HG03565 (cell line): Measurements from ENCODE around the gene CDC42EP5.
A peak's percentile ranks its signal among the peaks of the same experiment; 100 is the strongest.
"Not testable (repeated sequence)": the region's sequence is repeated elsewhere in the genome, so short reads cannot be mapped to it uniquely, and the experiment has no call there.

Source experiments
- ATAC-seq: cut with Tn5 transposase; IDR thresholded peaks from one replicate; pipeline ENCODE4 v1.9.1; 2021; ENCODE audit warnings: mild to moderate bottlenecking, moderate library complexity; ENCODE audit not compliant: unreplicated experiment

CDC42EP5 gene

GRCh38 chr19:54449701-54450069 lies 23.4 kb downstream of the CDC42EP5 start:
- ATAC-seq, result no peak

GRCh38 chr19:54448774-54449700 lies 24.1 kb downstream of the CDC42EP5 start, which contains the start of gene LENG8:
Gene LENG8, plus strand, starts transcription at chr19:54449199. Its CDS starts 2,146 bp downstream, at chr19:54451345.
- peak; percentile 81 for ATAC-seq

GRCh38 chr19:54448040-54448773 lies 24.9 kb downstream of the CDC42EP5 start:
- ATAC-seq, result no peak

- not testable (repeated sequence) for ATAC-seq
Measured at GRCh38 chr19:54446349-54446748, 26.7 kb downstream of the CDC42EP5 start.

GRCh38 chr19:54444737-54445136 lies 28.4 kb downstream of the CDC42EP5 start:
- ATAC-seq, result no peak

GRCh38 chr19:54440641-54441040 lies 32.5 kb downstream of the CDC42EP5 start:
- ATAC-seq, result no peak

- no peak for ATAC-seq
Measured at GRCh38 chr19:54439174-54439851, 33.8 kb downstream of the CDC42EP5 start.

- no peak for ATAC-seq
Measured at GRCh38 chr19:54436628-54437252, 36.4 kb downstream of the CDC42EP5 start.

GRCh38 chr19:54436031-54436523 lies 37.0 kb downstream of the CDC42EP5 start:
- no peak for ATAC-seq

- ATAC-seq, result no peak
Measured at GRCh38 chr19:54435551-54436016, 37.5 kb downstream of the CDC42EP5 start.

GRCh38 chr19:54434873-54435214 lies 38.3 kb downstream of the CDC42EP5 start:
- ATAC-seq, result no peak

- ATAC-seq, result no peak
Measured at GRCh38 chr19:54434112-54434872, 38.8 kb downstream of the CDC42EP5 start.

GRCh38 chr19:54433697-54434096 lies 39.4 kb downstream of the CDC42EP5 start:
- ATAC-seq, result no peak

- no peak for ATAC-seq
Measured at GRCh38 chr19:54432144-54432738, 40.9 kb downstream of the CDC42EP5 start.

- ATAC-seq, result no peak
Measured at GRCh38 chr19:54431255-54431838, 41.7 kb downstream of the CDC42EP5 start.

- ATAC-seq, result no peak
Measured at GRCh38 chr19:54430306-54431254, 42.5 kb downstream of the CDC42EP5 start.

- no peak for ATAC-seq
Measured at GRCh38 chr19:54429545-54430227, 43.4 kb downstream of the CDC42EP5 start.

- ATAC-seq, result no peak
Measured at GRCh38 chr19:54429176-54429495, 44.0 kb downstream of the CDC42EP5 start.
